Uterus (tissue), 4 donors: ENCODE data around the gene MTHFD1. TPM values are rescaled to one million over a fixed set of nuclear protein-coding genes. Genes with fewer than 3 reads are reported as not detected.

ENCODE experiments used
- DNase-seq, 2 donors: peaks; one replicate each; pipeline ENCODE4 v3.0.0-alpha.2; 2019 to 2020
- H3K27ac ChIP-seq, 2 donors: fragments of 200-600 bp; sonication (generic); 1 replicate in 1 of 2; 2 replicates in 1 of 2; pipeline ENCODE4 v1.5.1; 2016 to 2018
- H3K27me3 ChIP-seq, 2 donors: fragments of 200-600 bp; sonication (generic); one replicate each; pipeline ENCODE4 v1.5.1; 2018 to 2019; ENCODE audit warnings: control low read depth in 1 of 2
- H3K36me3 ChIP-seq, 2 donors: fragments of 200-600 bp; sonication (generic); one replicate each; pipeline ENCODE4 v1.5.1; 2019; ENCODE audit warnings: control low read depth in 1 of 2
- H3K4me1 ChIP-seq, 2 donors: fragments of 200-600 bp; sonication (generic); one replicate each; pipeline ENCODE4 v1.5.1; 2018 to 2019; ENCODE audit warnings: control low read depth in 1 of 2
- H3K4me3 ChIP-seq, 2 donors: fragments of 200-600 bp; sonication (generic); 1 replicate in 1 of 2; 2 replicates in 1 of 2; pipeline ENCODE4 v1.5.1; 2018 to 2019; ENCODE audit warnings: mild to moderate bottlenecking in 1 of 2
- H3K9me3 ChIP-seq, 2 donors: fragments of 200-600 bp; sonication (generic); one replicate each; pipeline ENCODE4 v1.5.1; 2019; ENCODE audit warnings: control low read depth in 1 of 2
- CTCF ChIP-seq, 4 experiments: fragments of 200-600 bp in 2 of 4; fragments of 450-650 bp in 2 of 4; sonication (generic) in 2 of 4; IDR thresholded peaks; one replicate each; pipeline ENCODE4 v1.5.1; 2016 to 2019; ENCODE audit warnings: antibody characterized with exemption in 4 of 4, mild to moderate bottlenecking in 2 of 4, moderate library complexity in 1 of 4
- POLR2A ChIP-seq, 2 donors: fragments of 450-650 bp; IDR thresholded peaks; one replicate each; pipeline ENCODE4 v1.6.1; 2016; ENCODE audit warnings: antibody characterized with exemption in 2 of 2, mild to moderate bottlenecking in 1 of 2, moderate library complexity in 1 of 2
- intact Hi-C: fragments of 100-400 bp; cut with DNase I; formaldehyde crosslinking; loops from one replicate; pipeline ENCODE4 v1.15.1; 2023; ENCODE audit warnings: low total_unique reads
- total RNA-seq, 4 donors: library from RNA; depleted of rRNA in 3 of 4; stranded (reverse); fragments of >200 nt in 3 of 4; gene quantifications; one replicate each; pipeline versions ENCODE4 v1.1.0 to v1.2.4, GENCODE V29; 2014 to 2023
- donor health status: DM: yes; HTN: yes; CAD: no.

MTHFD1 gene
- total RNA-seq, 4 donors from 2014 or later: 13.5 to 145 (median 50.0) TPM

DNA sequence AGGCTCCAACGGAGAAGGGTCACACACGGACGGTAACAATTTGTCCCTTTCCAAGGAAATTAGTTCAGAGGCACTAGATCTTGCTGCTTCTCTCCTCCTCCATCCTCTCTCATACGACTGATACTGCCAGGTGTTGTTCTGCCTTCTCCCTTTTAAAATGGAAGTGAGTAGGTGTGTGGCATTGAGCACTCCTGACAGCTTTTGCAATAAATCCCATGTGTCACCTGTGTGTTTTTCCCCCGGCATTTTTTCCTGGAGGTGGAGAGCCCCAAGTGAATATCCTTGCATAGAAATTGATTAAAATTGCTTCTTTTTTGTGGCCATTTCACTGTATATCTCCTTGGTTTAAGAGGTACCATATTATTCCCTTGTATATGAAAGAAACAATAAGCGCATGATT lies 51.0 kb downstream of the MTHFD1 start:
- intact Hi-C loops: no loop called here
- Histone ChIP-seq H3K4me1 (no peaks in the 10 kb centered on the region), H3K9me3 (no peaks in the 10 kb centered on the region), H3K4me3 (no peak overlapping the region), H3K36me3 (no peaks in the 10 kb centered on the region), H3K27me3 (no peaks in the 10 kb centered on the region), H3K27ac (peak overlapping the region in 1 of 2 donors; percentile 50)
- TF ChIP-seq POLR2A (IDR thresholded peaks at IDR 0.05): no peak
- DNase-seq: no peak

- Histone ChIP-seq H3K27me3 (no peaks in the 10 kb centered on the region), H3K36me3 (no peaks in the 10 kb centered on the region), H3K27ac (no peak overlapping the region), H3K4me3 (no peak overlapping the region), H3K9me3 (no peaks in the 10 kb centered on the region), H3K4me1 (no peaks in the 10 kb centered on the region)
- no peak for DNase-seq
- TF ChIP-seq POLR2A (IDR thresholded peaks at IDR 0.05): no peak
- intact Hi-C loops: no loop called here
Observed at GRCh38 chr14:64440494-64440893, 52.3 kb downstream of the MTHFD1 start.

DNA sequence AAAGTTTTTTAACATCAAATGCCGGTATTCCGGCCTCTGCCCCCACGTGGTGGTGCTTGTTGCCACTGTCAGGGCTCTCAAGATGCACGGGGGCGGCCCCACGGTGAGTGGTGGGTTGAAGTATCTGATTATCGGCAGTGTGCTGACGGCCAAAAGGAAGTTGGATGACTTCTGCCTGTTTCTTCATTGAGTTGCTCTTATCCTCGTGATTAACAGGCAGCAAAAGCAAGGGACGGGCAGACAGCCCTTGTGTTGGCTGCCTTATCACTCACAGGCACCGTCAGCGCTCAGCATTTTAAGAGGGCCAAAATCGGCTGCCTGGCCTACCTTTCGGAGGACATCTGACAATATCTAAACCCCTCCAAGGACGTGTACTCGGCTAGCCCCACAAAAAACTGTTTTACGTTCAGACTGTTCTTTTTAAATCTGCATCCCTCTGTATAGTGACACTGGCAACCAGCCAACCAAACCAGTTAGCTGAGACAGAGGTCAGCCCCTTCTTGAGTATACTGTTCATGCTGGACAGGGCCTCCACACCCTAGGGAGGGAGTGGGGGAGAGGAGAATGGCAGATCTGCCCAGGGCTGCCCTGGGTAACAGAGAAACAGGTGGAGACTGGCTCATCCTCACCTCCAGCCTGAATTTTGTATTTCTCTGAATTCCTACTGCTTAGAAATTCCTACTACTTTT lies 54.3 kb downstream of the MTHFD1 start:
- no peaks in the 10 kb centered on the region for H3K27me3 ChIP-seq
- peak overlapping the region; percentile 3 to 61 for H3K27ac ChIP-seq
- TF ChIP-seq POLR2A (IDR thresholded peaks at IDR 0.05) (no peak), CTCF (IDR thresholded peaks at IDR 0.05) (no peak)
- no peaks in the 10 kb centered on the region for H3K4me1 ChIP-seq
- no peak overlapping the region for H3K4me3 ChIP-seq
- intact Hi-C loops: no loop called here
- peak in 1 of 2 donors; percentile 30 for DNase-seq
- no peaks in the 10 kb centered on the region for H3K36me3 ChIP-seq
- no peaks in the 10 kb centered on the region for H3K9me3 ChIP-seq

- Histone ChIP-seq H3K4me3 (no peak overlapping the region), H3K9me3 (no peaks in the 10 kb centered on the region), H3K4me1 (no peaks in the 10 kb centered on the region), H3K27ac (peak overlapping the region; percentile 81 to 83), H3K36me3 (no peaks in the 10 kb centered on the region), H3K27me3 (no peaks in the 10 kb centered on the region)
- intact Hi-C loops: no loop called here
- DNase-seq: no peak
- TF ChIP-seq POLR2A (IDR thresholded peaks at IDR 0.05) (no peak), CTCF (IDR thresholded peaks at IDR 0.05) (no peak)
Observed at GRCh38 chr14:64444140-64444539, 56.0 kb downstream of the MTHFD1 start.

- no peaks in the 10 kb centered on the region for H3K36me3 ChIP-seq
Observed at GRCh38 chr14:64444984-64445845, 57.1 kb downstream of the MTHFD1 start.

More at GRCh38 chr14:64444984-64445845, 57.1 kb downstream of the MTHFD1 start:
- intact Hi-C loops: no loop called here
- DNase-seq: peak; percentile 46 to 67
- Histone ChIP-seq H3K4me1 (no peaks in the 10 kb centered on the region), H3K4me3 (no peak overlapping the region), H3K27ac (peak overlapping the region; percentile 81 to 83), H3K9me3 (no peaks in the 10 kb centered on the region), H3K27me3 (no peaks in the 10 kb centered on the region)
- TF ChIP-seq POLR2A (IDR thresholded peaks at IDR 0.05): no peak
- no peak for TF ChIP-seq CTCF (IDR thresholded peaks at IDR 0.05)
